ENCODE measurements around the gene CGB3.

The CGB3 gene

DNA sequence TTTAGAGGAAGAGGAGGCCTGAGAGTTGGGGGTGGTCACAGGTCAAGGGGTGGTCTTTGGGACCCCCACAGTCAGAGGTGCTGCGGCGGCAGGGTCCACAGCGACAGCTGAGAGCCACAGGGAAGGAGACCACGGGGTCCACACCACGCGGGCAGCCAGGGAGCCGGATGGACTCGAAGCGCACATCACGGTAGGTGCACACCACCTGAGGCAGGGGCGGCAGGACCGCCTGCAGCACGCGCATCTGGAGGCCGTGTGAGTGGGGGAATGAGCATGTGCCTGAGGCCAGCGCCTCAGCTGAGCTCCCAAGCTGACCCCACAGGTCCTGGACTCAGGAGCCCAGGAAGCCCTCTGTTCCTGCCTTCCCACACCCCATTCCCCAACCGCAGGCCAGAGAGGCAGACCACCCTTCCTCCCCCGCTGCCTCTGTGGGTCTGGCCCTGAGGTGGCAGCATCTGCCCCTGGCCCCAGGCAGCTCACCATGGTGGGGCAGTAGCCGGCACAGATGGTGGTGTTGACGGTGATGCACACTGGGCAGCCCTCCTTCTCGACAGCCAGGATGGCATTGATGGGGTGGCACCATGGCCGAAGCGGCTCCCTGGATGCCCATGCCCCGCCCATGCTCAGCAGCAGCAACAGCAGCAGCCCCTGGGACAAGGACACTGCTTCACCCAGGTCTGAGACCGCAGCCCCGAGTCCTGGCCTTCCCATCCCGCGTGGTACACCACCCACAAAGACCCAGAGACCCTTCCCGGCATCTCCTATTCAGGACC lies 7.9 kb downstream of the CGB3 start:
- no peak for DNase-seq (ENCODE audit: low spot score)

DNA sequence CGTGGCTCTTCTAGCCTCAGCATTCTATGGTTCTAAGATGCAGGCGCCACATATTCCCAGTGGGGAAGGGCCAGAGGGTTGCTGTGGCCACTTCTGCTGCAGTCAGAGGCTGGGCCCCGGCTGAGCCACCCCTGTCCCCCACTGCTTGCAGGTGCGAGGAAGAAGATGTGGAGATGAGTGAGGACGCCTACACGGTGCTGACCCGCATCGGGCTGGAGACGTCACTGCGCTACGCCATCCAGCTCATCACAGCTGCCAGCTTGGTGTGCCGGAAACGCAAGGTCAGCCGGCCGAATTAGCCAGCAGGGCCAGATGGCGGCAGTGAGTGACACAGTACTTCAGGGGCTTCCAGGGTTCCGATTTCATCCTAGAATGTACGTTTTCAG lies 9.3 kb downstream of the CGB3 start:
- no peak for DNase-seq (ENCODE audit: low spot score)

DNA sequence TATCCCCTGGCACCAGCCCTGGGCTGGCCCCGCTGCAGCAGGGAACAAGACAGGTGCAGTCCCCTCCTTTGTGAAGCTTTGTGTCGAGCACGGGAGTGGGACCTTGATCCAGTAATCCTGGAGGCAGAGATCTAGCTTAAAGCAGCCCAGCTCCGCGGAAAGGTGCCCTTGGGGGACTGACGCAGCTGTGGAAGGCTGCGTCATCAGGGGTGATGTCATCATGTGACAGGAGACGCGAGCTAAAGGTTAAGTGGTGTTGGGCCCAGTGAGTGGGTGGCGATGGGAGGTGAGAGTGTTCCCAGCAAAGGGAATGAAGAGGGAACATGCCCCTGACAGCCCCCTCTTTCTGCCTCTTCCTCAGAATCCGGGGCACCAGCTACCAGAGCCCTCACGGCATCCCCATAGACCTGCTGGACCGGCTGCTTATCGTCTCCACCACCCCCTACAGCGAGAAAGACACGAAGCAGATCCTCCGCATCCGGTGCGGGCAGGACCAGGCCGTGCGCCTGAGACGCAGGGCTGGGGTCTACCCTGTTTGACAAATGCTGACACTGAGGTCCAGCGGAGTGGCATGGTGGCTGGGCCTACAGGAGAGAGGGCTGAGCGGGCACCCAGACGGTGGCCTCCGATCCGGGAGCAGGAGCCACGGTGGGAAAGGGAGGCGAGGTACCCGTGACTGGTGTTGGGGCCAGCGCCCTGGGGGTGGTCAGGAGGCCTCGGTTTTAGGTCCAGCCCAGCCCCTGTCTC lies 9.8 kb downstream of the CGB3 start:
- no peak for DNase-seq (ENCODE audit: low spot score)

- DNase-seq (ENCODE audit: low spot score): no peak
Observed at GRCh38 chr19:49011194-49011593, 12.9 kb downstream of the CGB3 start.

DNA sequence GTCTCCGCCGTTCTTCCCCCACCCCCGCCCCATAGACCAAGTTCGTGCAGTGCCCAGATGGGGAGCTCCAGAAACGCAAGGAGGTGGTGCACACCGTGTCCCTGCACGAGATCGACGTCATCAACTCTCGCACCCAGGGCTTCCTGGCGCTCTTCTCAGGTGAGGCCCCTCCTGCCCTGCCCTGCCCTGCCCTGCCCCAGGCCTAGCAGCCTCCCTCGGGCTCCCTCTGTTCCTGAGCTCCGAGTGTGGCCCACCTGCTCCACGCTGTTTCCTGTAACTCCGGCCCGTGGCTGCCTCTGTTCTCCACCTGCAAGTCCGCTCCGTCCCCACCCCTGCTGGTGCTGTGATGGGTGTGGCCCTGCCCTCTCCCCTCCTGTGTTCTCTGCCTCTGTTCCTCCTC lies 13.7 kb downstream of the CGB3 start:
- DNase-seq (ENCODE audit: low spot score): no peak

DNA sequence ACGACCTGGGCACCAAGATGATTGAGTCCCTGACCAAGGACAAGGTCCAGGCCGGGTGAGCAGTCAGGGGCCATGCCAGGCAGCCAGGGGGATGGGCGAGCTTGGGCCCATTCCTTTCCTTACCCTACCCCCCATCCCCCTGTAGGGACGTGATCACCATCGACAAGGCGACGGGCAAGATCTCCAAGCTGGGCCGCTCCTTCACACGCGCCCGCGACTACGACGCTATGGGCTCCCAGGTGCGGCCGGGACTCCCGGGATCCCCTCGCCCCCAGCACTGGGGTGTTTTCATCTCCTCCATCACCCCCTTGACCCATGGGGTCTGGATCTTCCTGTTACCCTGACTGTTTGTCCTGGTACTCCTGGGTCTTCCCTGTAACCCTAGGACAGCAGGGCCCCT lies 14.3 kb downstream of the CGB3 start:
- DNase-seq (ENCODE audit: low spot score): no peak

DNA sequence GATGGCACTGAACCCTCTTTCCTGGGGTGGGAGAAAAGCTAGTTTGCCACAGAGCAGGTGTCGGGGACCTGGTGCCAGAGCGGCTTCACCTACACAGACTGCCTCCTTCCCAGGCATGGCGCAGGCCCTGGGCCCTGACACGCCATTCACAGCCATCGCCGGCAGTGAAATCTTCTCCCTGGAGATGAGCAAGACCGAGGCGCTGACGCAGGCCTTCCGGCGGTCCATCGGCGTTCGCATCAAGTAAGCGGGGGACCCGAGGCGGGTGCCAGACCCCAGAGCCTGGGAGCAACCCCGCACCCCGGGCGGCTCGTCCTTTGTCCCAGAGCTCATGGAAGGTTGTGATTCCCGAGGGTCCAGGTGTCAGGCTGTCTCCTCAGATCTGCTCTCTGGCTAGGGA lies 17.2 kb downstream of the CGB3 start:
- DNase-seq (ENCODE audit: low spot score): no peak

DNA sequence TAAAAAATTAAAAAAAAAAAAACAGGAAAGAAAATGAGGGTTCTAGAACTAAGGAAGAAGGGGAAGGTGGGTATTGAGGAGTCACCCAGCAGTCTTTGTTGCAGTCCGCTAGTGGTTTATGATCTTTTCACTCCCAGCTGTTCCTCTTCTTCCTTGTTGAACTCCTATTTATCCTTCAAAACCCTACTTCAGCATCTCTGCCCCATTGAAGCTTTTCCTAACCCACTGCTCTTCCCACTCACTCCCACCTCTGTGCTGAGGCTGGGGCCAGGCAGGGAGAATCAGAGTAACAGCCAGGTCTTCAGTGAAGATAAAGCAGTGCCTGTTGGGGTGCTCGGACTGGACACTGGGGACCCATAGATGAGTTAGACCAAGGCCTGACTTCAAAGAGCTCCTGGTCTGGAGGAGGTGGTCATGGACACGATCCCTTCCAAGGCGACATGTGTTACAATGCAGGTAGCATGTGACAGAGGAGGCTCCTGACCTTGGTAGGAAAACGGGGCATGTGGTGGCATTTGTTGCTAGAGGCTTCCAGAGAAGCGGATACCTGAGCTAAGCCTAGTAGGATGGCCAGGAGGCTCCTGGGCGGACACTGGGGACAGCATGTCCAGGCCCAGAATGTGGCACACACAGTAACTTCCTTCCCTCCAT lies 19.0 kb downstream of the CGB3 start:
- no peak for DNase-seq (ENCODE audit: low spot score)

DNA sequence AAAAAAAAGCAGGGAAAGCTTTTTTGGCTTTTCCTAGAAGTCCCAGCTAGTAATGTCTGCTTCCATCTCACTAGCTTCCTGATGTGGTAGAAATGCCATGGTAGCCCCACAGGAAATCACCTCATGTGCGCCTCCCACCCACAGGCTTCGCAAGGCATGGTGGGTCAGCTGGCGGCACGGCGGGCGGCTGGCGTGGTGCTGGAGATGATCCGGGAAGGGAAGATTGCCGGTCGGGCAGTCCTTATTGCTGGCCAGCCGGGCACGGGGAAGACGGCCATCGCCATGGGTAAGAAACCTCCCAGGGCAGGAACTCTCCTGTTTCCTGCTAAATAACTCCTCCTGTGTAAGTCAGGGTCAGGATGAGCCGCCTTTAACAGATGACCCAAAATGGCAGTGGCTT lies 20.0 kb downstream of the CGB3 start:
- DNase-seq (ENCODE audit: low spot score): no peak

DNA sequence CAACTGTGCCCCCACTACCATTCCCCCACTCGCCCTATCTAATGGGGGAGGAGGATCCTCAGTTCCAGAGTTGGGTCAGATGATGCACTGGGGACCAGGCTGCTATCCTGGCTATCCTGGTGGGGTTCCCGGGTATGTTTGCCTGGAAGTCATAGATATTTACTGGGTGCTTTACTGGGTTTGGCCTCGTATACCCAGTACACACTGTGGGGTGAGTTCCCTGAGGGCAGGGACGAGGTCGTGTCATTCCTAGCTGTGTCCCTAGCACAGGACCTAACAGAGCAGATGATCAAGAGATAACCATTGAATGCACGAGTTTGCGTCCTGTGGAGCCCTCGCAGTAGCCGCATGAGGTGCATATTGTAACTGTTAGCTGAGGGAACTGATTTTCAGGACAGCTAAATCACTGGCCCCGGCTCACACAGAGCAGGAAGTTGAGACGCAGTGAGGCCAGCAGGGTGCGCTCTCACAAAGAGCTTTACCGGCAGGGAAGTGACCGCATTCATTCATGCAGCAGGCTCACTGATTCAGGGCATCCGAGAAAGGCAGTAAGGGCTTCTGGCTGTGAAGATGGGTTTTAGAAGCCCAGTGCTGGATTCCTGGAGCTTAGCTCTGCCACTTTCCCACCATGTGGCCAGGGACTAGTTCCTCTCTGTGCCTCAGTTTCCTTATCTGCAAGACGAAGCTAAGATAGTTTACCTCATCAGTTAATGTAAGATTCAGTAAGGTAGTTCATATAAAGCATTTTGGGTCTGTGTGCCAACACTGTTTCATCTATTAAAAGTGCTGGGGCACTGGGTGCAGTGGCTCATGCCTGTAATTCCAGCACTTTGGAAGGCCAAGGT lies 24.4 kb downstream of the CGB3 start:
- DNase-seq (ENCODE audit: low spot score): peak; percentile 85

DNA sequence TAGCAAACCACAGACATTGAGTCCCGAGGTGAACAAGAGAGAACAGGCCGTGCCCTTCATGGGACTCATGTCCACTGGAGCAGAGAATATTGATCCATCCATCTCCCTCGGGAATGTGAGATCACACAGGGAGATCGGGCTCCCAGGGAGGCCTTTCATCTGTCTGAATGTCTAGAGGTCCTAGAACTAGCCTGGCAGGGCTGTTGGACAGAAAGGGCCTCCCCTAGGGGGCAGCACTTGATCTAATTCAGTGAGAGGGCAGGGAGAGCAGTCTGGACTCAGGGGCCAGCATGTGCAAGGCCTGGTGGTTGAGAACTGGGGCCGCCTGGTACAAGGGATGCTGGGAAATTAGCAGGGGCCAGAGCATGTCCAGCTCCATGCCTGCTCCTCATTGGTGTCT lies 26.2 kb downstream of the CGB3 start:
- DNase-seq (ENCODE audit: low spot score): peak; percentile 83

- no peak for DNase-seq (ENCODE audit: low spot score)
Observed at GRCh38 chr19:48994035-48994386, 30.1 kb downstream of the CGB3 start.

DNA sequence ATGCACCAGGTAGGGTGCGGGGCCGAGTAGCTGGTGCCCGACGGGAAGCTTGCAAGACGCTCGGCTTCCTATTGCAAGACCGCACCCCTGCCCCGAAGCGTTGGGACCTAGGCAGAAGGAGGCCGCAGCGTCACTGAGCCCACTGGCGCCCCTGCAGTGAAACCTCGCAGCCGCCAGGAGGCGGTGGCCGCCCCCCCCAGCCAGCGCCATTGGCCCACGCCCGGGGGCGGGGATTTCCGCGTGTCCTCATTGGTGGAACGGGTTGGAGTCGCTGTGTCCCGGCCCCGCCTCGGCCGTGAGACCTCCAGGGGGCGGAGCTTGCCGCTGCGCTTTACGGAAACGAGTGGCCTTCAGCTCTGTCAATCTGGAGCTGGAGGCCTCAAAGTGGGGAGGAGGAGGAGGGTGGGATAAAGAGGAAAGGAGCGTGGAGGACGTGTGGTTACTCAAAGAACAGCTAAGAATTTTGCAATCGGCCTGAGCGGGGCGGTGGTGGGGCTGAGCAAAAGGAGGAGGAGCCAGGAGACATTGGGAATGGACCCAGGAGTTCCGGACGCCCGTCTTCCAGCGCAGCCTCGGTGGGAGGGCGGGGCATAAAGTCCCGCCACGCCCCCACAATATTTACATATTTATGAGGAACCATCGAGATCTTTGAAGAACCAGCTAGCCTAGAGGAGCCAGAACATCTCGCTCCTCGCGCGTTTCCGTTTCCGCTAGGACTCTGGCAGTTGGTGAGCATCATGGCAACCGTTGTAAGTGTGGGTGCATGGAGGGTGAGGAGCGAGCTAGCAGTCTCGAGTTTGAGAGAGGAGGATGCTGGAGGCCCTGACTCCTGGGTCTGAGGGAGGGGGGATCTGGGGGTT lies 30.7 kb downstream of the CGB3 start, which contains the start of the genes GYS1 and RUVBL2:
GYS1 (minus strand) TSS at position 135 of the 860 bp plus-strand sequence. CDS start 197 bp downstream, outside the sequence.
RUVBL2 (plus strand) TSS at position 713 of the 860 bp plus-strand sequence; CDS start at position 738, 25 bp downstream.
- DNase-seq (ENCODE audit: low spot score): peak; percentile 98

DNA sequence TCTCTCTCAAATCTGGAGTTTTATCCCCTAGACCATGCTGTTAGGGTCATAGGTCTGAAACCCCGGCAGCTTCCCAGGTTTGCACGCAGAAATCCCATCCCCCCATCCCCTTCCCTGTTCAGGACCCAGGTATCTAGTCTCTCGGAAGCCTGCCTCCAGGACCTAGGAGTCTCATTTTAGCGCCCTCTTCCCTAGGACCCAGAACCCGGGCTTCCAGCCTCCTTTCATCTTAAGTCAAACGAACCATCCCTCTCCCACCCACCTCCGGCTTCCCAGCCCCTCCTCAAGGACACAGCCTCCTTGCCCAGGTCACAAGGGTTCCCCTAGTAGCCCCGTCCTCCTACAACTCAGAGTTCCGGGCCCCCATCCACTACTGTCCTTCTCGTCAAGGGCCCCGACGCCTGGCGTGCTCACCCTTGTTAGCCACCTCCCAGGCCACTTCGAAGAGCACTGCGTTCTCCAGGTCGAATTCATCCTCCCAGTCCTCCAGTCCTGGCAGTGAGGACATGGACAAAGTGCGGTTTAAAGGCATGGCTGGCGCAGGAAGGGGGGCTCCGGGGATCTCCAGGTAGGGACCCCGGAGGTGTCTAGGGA lies 31.5 kb downstream of the CGB3 start:
- no peak for DNase-seq (ENCODE audit: low spot score)

DNA sequence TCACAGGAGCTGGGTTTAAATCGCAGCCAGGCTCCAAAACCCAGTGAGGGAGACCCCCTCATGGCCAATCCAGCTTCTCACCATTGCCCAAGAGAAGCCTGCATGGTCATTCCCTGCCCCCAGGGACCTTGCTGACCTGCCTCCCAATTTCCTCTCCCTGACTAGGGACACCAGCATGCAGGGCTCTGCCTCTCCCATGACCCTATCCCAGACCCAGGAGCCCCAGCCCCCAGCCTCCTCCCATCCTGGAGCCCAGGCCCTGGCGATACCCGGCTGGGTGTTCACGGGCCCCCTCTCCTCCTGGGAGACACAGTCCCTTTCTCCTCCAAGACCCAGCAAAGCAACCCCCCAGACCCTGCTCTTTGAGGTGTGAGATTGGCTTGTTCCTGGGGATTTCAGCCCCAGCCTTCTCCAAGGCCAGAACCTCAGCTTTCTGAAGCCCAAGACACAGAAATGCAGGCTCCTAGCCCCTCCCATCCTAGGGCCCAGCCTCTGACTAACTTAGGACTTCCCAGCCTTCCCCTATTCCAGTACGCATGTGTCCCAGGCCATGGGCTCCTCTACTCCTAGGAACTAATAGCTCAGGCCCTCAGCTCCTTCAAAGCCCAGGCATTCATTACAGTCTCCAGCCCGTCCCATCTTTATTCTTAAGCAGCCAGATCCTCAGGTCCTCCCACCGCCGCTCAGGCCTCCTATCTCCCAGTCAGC lies 32.1 kb downstream of the CGB3 start:
- DNase-seq (ENCODE audit: low spot score): no peak

- no peak for DNase-seq (ENCODE audit: low spot score)
Observed at GRCh38 chr19:48991011-48991609, 33.0 kb downstream of the CGB3 start.

GRCh38 chr19:48990400-48990799 lies 33.7 kb downstream of the CGB3 start:
- DNase-seq (ENCODE audit: low spot score): no peak

- no peak for DNase-seq (ENCODE audit: low spot score)
Observed at GRCh38 chr19:48989701-48990291, 34.3 kb downstream of the CGB3 start.

DNA sequence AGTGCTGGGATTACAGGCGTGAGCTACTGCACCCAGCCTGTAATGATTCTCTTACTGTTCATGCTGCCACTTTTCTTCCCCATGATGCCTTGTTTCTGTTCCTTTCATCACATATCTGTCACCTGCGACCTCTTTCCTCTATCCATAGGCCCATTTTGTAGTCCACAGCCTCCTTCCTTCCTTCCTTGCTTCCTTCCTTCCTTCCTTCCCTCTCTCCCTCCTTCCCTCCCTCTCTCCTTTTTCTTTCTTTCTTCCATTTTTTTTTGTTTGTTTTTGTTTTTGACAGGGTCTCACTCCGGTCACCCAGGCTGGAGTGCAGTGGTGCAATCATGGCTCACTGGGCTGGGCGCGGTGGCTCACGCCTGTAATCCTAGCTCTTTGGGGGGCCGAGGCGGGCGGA lies 35.3 kb downstream of the CGB3 start:
- DNase-seq (ENCODE audit: low spot score): no peak

All from HuH-7 (cell line).